H1 (cell line): ENCODE measurements around the gene NRSN1. TPM values are rescaled to one million over a fixed set of nuclear protein-coding genes. Genes with fewer than 3 reads are reported as not detected.

Experiments
- CTCF ChIA-PET: fragments of 300-600 bp; sonication (Branson Sonifier 250); formaldehyde crosslinking; loops from one replicate; lab custom pipeline; 2021; ENCODE audit not compliant: partially characterized antibody; lab: Charles Lee
- POLR2A ChIA-PET: fragments of 300-600 bp; sonication (Branson Sonifier 250); formaldehyde crosslinking; loops from one replicate; lab custom pipeline; 2021; ENCODE audit warnings: inconsistent platforms; ENCODE audit not compliant: partially characterized antibody; lab: Charles Lee
- DNase-seq, 2 experiments: peaks; one replicate each; pipeline versions ENCODE4 v3.0.0 to v3.0.0-alpha.2; 2010 to 2022; ENCODE audit warnings: low spot score in 2 of 2, low read depth in 1 of 2, mixed read lengths in 1 of 2
- FAIRE-seq: peaks from 2 replicates; lab custom pipeline; 2011; peaks lifted over from hg19 to GRCh38; lab: Jason Lieb, UNC
- H2AFZ ChIP-seq: 2 replicates; pipeline ENCODE4 v1.8.1; 2012; ENCODE audit warnings: low read length, inconsistent platforms
- H2AK5ac ChIP-seq: 2 replicates; pipeline ENCODE4 v1.6.1; 2013; ENCODE audit warnings: low read depth, low read length
- H2BK120ac ChIP-seq: replicated peaks from 2 replicates; pipeline ENCODE3; 2013; ENCODE audit warnings: low read depth, low read length, inconsistent platforms
- H2BK12ac ChIP-seq: 2 replicates; pipeline ENCODE4 v1.6.1; 2013; ENCODE audit warnings: low read depth, low read length
- H2BK15ac ChIP-seq: 2 replicates; pipeline ENCODE4 v1.6.1; 2013; ENCODE audit warnings: low read length
- H2BK20ac ChIP-seq: 2 replicates; pipeline ENCODE4 v1.6.1; 2013; ENCODE audit warnings: low read length
- H2BK5ac ChIP-seq: 2 replicates; pipeline ENCODE4 v1.6.1; 2013; ENCODE audit warnings: low read depth, low read length
- H3K14ac ChIP-seq: 2 replicates; pipeline ENCODE4 v1.6.1; 2013; ENCODE audit warnings: inconsistent platforms; ENCODE audit not compliant: insufficient read length
- H3K18ac ChIP-seq: 2 replicates; pipeline ENCODE4 v1.6.1; 2013; ENCODE audit warnings: low read length; ENCODE audit errors: extremely low read depth
- H3K23ac ChIP-seq: 2 replicates; pipeline ENCODE4 v1.6.1; 2013; ENCODE audit warnings: inconsistent platforms; ENCODE audit not compliant: insufficient read length
- H3K23me2 ChIP-seq: 2 replicates; pipeline ENCODE4 v1.6.1; 2013; ENCODE audit warnings: low read depth, low read length
- H3K27ac ChIP-seq: 2 replicates; pipeline ENCODE4 v1.6.1; 2011; ENCODE audit warnings: low read depth, low read length, inconsistent platforms
- H3K27me3 ChIP-seq, 4 experiments: replicated peaks in 1 of 4; 1 replicate in 1 of 4; 2 replicates in 3 of 4; pipeline versions ENCODE4 v1.6.1 to v1.8.1; 2011 to 2013; ENCODE audit warnings: low read length in 3 of 4, mild to moderate bottlenecking in 3 of 4, inconsistent platforms in 2 of 4, mixed read lengths in 2 of 4, moderate library complexity in 1 of 4; ENCODE audit not compliant: control insufficient read depth in 3 of 4, insufficient read depth in 3 of 4; ENCODE audit errors: extremely low read depth in 1 of 4
- H3K36me3 ChIP-seq, 4 experiments: 2 replicates each; pipeline versions ENCODE4 v1.6.1 to v1.8.1; 2011 to 2013; ENCODE audit warnings: mild to moderate bottlenecking in 4 of 4, low read length in 3 of 4, moderate library complexity in 2 of 4, control low read depth in 1 of 4, inconsistent platforms in 1 of 4; ENCODE audit not compliant: insufficient read depth in 4 of 4, control insufficient read depth in 2 of 4
- H3K4ac ChIP-seq: replicated peaks from 2 replicates; pipeline ENCODE3; 2013; ENCODE audit warnings: low read length, low read depth, mixed read lengths, inconsistent platforms; ENCODE audit not compliant: insufficient read length
- H3K4me1 ChIP-seq, 4 experiments: replicated peaks in 1 of 4; 1 replicate in 1 of 4; 2 replicates in 3 of 4; pipeline versions ENCODE4 v1.6.1 to v1.8.1; 2011 to 2013; ENCODE audit warnings: low read length in 3 of 4, inconsistent platforms in 2 of 4, mixed read lengths in 1 of 4; ENCODE audit not compliant: insufficient read depth in 4 of 4, control insufficient read depth in 3 of 4
- H3K4me2 ChIP-seq, 2 experiments: 2 replicates each; pipeline versions ENCODE4 v1.6.1 to v1.8.1; 2011 to 2013; ENCODE audit warnings: low read depth in 2 of 2, low read length in 2 of 2, control low read depth in 1 of 2, inconsistent platforms in 1 of 2, mild to moderate bottlenecking in 1 of 2; ENCODE audit not compliant: insufficient read depth in 1 of 2
- H3K4me3 ChIP-seq, 4 experiments: fragments of 200-600, 300-600 bp in 1 of 4; sonication (generic), shearing (Covaris generic), sonication (Bioruptor Twin) in 1 of 4; 2 replicates each; pipeline versions ENCODE4 v1.5.1 to v1.8.1; 2011 to 2016; ENCODE audit warnings: low read length in 4 of 4, low read depth in 3 of 4, control low read depth in 2 of 4, inconsistent platforms in 2 of 4, mild to moderate bottlenecking in 2 of 4, mixed read lengths in 1 of 4, moderate library complexity in 1 of 4; ENCODE audit not compliant: insufficient read depth in 2 of 4; ENCODE audit errors: extremely low read depth in 1 of 4
- H3K56ac ChIP-seq: replicated peaks from 2 replicates; pipeline ENCODE3; 2013; ENCODE audit warnings: low read depth, mild to moderate bottlenecking, mixed read lengths, low read length, inconsistent platforms; ENCODE audit not compliant: insufficient read length
- H3K79me1 ChIP-seq: 2 replicates; pipeline ENCODE4 v1.6.1; 2013; ENCODE audit warnings: low read depth, low read length, control low read depth
- H3K79me2 ChIP-seq, 2 experiments: 2 replicates each; pipeline versions ENCODE4 v1.6.1 to v1.8.1; 2012 to 2013; ENCODE audit warnings: low read length in 2 of 2, mild to moderate bottlenecking in 2 of 2, inconsistent platforms in 1 of 2; ENCODE audit not compliant: insufficient read depth in 2 of 2, control insufficient read depth in 1 of 2
- H3K9ac ChIP-seq, 4 experiments: replicated peaks in 1 of 4; 1 replicate in 1 of 4; 2 replicates in 3 of 4; pipeline versions ENCODE4 v1.6.1 to v1.8.1; 2011 to 2013; ENCODE audit warnings: low read depth in 3 of 4, low read length in 3 of 4, control low read depth in 2 of 4, mild to moderate bottlenecking in 2 of 4, moderate library complexity in 2 of 4, inconsistent platforms in 1 of 4; ENCODE audit errors: extremely low read depth in 1 of 4
- H3K9me3 ChIP-seq, 2 experiments: 2 replicates each; pipeline versions ENCODE4 v1.6.1 to v1.8.1; 2012 to 2013; ENCODE audit warnings: mild to moderate bottlenecking in 2 of 2, moderate library complexity in 2 of 2, control low read depth in 1 of 2, inconsistent platforms in 1 of 2, low read depth in 1 of 2, low read length in 1 of 2, mixed read lengths in 1 of 2; ENCODE audit not compliant: insufficient read depth in 2 of 2
- H4K20me1 ChIP-seq, 2 experiments: replicated peaks in 1 of 2; 2 replicates each; pipeline versions ENCODE3 to v1.8.1; 2011 to 2013; ENCODE audit warnings: inconsistent platforms in 2 of 2, low read length in 2 of 2, mild to moderate bottlenecking in 1 of 2; ENCODE audit not compliant: insufficient read depth in 2 of 2, control insufficient read depth in 1 of 2
- H4K5ac ChIP-seq: 2 replicates; pipeline ENCODE4 v1.6.1; 2013; ENCODE audit warnings: low read length, low read depth, mixed read lengths, inconsistent platforms; ENCODE audit not compliant: insufficient read length
- H4K8ac ChIP-seq: 2 replicates; pipeline ENCODE4 v1.8.0; 2013; ENCODE audit warnings: mild to moderate bottlenecking, moderate library complexity, low read length, inconsistent platforms; ENCODE audit not compliant: insufficient read depth; ENCODE audit errors: extremely low read depth
- H4K91ac ChIP-seq: replicated peaks from 2 replicates; pipeline ENCODE3; 2013; ENCODE audit warnings: low read length, mixed read lengths, inconsistent platforms; ENCODE audit not compliant: insufficient read length
- BRCA1 ChIP-seq: IDR thresholded peaks from 2 replicates; pipeline ENCODE4 v1.6.1; 2012; ENCODE audit warnings: low read depth, low read length, improper control_type of control experiment
- CBX8 ChIP-seq: fragments of 300-800, 300-1000 bp; sonication (generic); IDR thresholded peaks from 2 replicates; pipeline ENCODE4 v1.7.1; 2016; ENCODE audit warnings: low read depth, low read length, borderline replicate concordance
- POU5F1 ChIP-seq: IDR thresholded peaks from 2 replicates; pipeline ENCODE4 v1.6.1; 2011; ENCODE audit warnings: low read depth, mild to moderate bottlenecking, low read length, moderate library complexity
- USF2 ChIP-seq: IDR thresholded peaks from 2 replicates; pipeline ENCODE4 v1.6.1; 2011; ENCODE audit warnings: low read length, improper control_type of control experiment
- WGBS, 2 experiments: shearing (Covaris generic) in 1 of 2; methylation state at CpG; one replicate each; pipeline versions ENCODE4 v1.1.6 to v1.1.7; 2013 to 2015; ENCODE audit warnings: low lambda C conversion rate in 2 of 2, mixed read lengths in 2 of 2, inconsistent platforms in 1 of 2, low coverage in 1 of 2, missing lambda C conversion rate in 1 of 2; ENCODE audit not compliant: insufficient replicate concordance in 2 of 2, insufficient coverage in 1 of 2, insufficient read length in 1 of 2; ENCODE audit errors: extremely low coverage in 1 of 2, missing lambda C conversion rate in 1 of 2; 5-methylcytosine and 5-hydroxymethylcytosine counted together
- polyA plus RNA-seq, 7 experiments: library from polyadenylated mRNA; depleted of rRNA in 3 of 7; stranded (reverse) in 5 of 7; unstranded in 2 of 7; fragments of >200 nt in 5 of 7; fragments of 200-250 nt in 2 of 7; gene quantifications; 1 replicate in 5 of 7; 2 replicates in 1 of 7; 4 replicates in 1 of 7; pipeline versions ENCODE4 v1.2.1 to v1.2.3, GENCODE V29; 2011 to 2013; ENCODE audit warnings: missing spikeins in 2 of 7, mixed read lengths in 2 of 7
- total RNA-seq: library from RNA; stranded (reverse); fragmentation: NEBNext Ultra II Directional; extraction: Animal tissue kit (Norgen Biotek cat#: 25700); gene quantifications from 2 replicates; pipeline ENCODE4 v1.2.1, GENCODE V29; 2021

Gene NRSN1
- total and polyA plus RNA-seq, 2 of the 8 experiments (the other 6 are each of a cell fraction or from before 2014, with no cell fraction given): 0.15 to 0.78 TPM

GRCh38 chr6:24107294-24107693 is 18.7 kb upstream of the NRSN1 start:
- Histone ChIP-seq H3K9ac (no peak overlapping the region), H2AFZ (no peak overlapping the region), H3K14ac (no peak overlapping the region), H4K8ac (no peak overlapping the region), H4K20me1 (no peaks in the 10 kb centered on the region), H3K18ac (no peak overlapping the region), H3K27me3 (no peaks in the 10 kb centered on the region), H4K91ac (no peak overlapping the region), H3K4ac (no peak overlapping the region), H3K79me2 (no peaks in the 10 kb centered on the region), H4K5ac (no peak overlapping the region), H3K4me3 (no peak overlapping the region), H3K27ac (no peak overlapping the region), H3K79me1 (no peaks in the 10 kb centered on the region), H3K23ac (no peak overlapping the region), H3K4me2 (no peak overlapping the region), H3K23me2 (no peaks in the 10 kb centered on the region), H2BK20ac (no peak overlapping the region), H2AK5ac (no peak overlapping the region), H3K9me3 (no peaks in the 10 kb centered on the region), H2BK120ac (no peak overlapping the region), H3K4me1 (no peaks in the 10 kb centered on the region), H3K36me3 (no peaks in the 10 kb centered on the region), H2BK12ac (no peak overlapping the region), H2BK15ac (no peak overlapping the region), H2BK5ac (no peak overlapping the region), H3K56ac (no peak overlapping the region)
- DNase-seq (no peak), FAIRE-seq (no peak)
- 100% methylated on average over 1 of the region's 1 CpG; no CpG with 5 or more reads in 1 of the 2 experiments for WGBS, 2 experiments
- ChIA-PET CTCF (interaction anchor here (1.6 kb wide), 1 partner anchor 15 kb away, joined by 3 read pairs; no protein-coding TSS in a partner anchor), POLR2A (no interaction called here)
- no peak for TF ChIP-seq POU5F1
- no peak for TF ChIP-seq CBX8
- no peak for TF ChIP-seq BRCA1
- TF ChIP-seq USF2: no peak
